ENCODE results near the gene COL8A1.

- TF ChIP-seq CTCF (IDR thresholded peaks at IDR 0.05; ENCODE audit: insufficient read depth, low read length): no peak
- TF ChIP-seq POLR2AphosphoS5 (IDR thresholded peaks at IDR 0.05; ENCODE audit: low read depth): no peak
These were observed 119.6 kb downstream of the COL8A1 start for GRCh38 chr3:99757966-99758365.
